Common myeloid progenitor, CD34-positive (primary cell): Measurements from ENCODE around the gene ZNF622.
"Not testable (repeated sequence)": the region's sequence is repeated elsewhere in the genome, so short reads cannot be mapped to it uniquely, and the experiment has no call there.

Experiments
- CTCF ChIA-PET: fragments of 350-600 bp; sonication (Branson Sonifier 250); formaldehyde crosslinking; loops from one replicate; lab custom pipeline; 2021; ENCODE audit warnings: antibody characterized with exemption; lab: Charles Lee
- POLR2A ChIA-PET: fragments of 350-600 bp; sonication (Branson Sonifier 250); formaldehyde crosslinking; loops from one replicate; lab custom pipeline; 2021; ENCODE audit warnings: antibody characterized with exemption; lab: Charles Lee
- DNase-seq, 3 donors: peaks; one replicate each; pipeline versions ENCODE4 v3.0.0 to v3.0.0-alpha.2; 2013
- H3K27ac ChIP-seq, 2 experiments: 1 replicate in 1 of 2; 2 replicates in 1 of 2; pipeline ENCODE4 v1.7.0; 2013; ENCODE audit warnings: inconsistent platforms in 2 of 2, low read length in 2 of 2, mild to moderate bottlenecking in 2 of 2, low read depth in 1 of 2, moderate library complexity in 1 of 2; ENCODE audit not compliant: severe bottlenecking in 2 of 2, insufficient read depth in 1 of 2, poor library complexity in 1 of 2
- H3K27me3 ChIP-seq, 5 experiments: replicated peaks in 2 of 5; 1 replicate in 3 of 5; 2 replicates in 2 of 5; pipeline versions ENCODE4 v1.6.1 to v1.7.0; 2013; ENCODE audit warnings: low read length in 4 of 5, mild to moderate bottlenecking in 2 of 5, moderate library complexity in 2 of 5, inconsistent platforms in 1 of 5; ENCODE audit not compliant: insufficient read depth in 5 of 5, control insufficient read depth in 4 of 5
- H3K36me3 ChIP-seq, 4 experiments: 1 replicate in 2 of 4; 2 replicates in 2 of 4; pipeline versions ENCODE4 v1.6.1 to v1.7.0; 2013; ENCODE audit warnings: low read length in 3 of 4, control low read depth in 1 of 4, mild to moderate bottlenecking in 1 of 4; ENCODE audit not compliant: control insufficient read depth in 4 of 4, insufficient read depth in 4 of 4
- H3K4me1 ChIP-seq, 4 experiments: 1 replicate in 3 of 4; 2 replicates in 1 of 4; pipeline versions ENCODE4 v1.6.1 to v1.7.1; 2013; ENCODE audit warnings: low read length in 3 of 4, mild to moderate bottlenecking in 3 of 4, control low read depth in 1 of 4, inconsistent platforms in 1 of 4, moderate library complexity in 1 of 4; ENCODE audit not compliant: control insufficient read depth in 4 of 4, insufficient read depth in 4 of 4; ENCODE audit errors: control extremely low read depth in 1 of 4
- H3K4me3 ChIP-seq, 7 experiments: 1 replicate in 4 of 7; 2 replicates in 3 of 7; pipeline versions ENCODE4 v1.5.1 to v1.7.0; 2013; ENCODE audit warnings: mild to moderate bottlenecking in 7 of 7, low read length in 6 of 7, moderate library complexity in 6 of 7, inconsistent platforms in 2 of 7, low read depth in 2 of 7, control low read depth in 1 of 7; ENCODE audit not compliant: insufficient read depth in 4 of 7, control insufficient read depth in 1 of 7; ENCODE audit errors: extremely low read depth in 1 of 7
- H3K9me3 ChIP-seq, 5 experiments: 1 replicate in 4 of 5; 2 replicates in 1 of 5; pipeline versions ENCODE4 v1.6.1 to v1.7.1; 2013; ENCODE audit warnings: low read length in 4 of 5, mild to moderate bottlenecking in 2 of 5, inconsistent platforms in 1 of 5, low read depth in 1 of 5, moderate library complexity in 1 of 5; ENCODE audit not compliant: control insufficient read depth in 4 of 5, insufficient read depth in 2 of 5; ENCODE audit errors: control extremely low read depth in 1 of 5
- WGBS: methylation state at CpG from one replicate; pipeline ENCODE4 v1.1.5; 2013; ENCODE audit not compliant: insufficient coverage; 5-methylcytosine and 5-hydroxymethylcytosine counted together

Gene ZNF622

GRCh38 chr5:16437977-16438376, 27.6 kb downstream of the ZNF622 start:
- CTCF ChIA-PET = interaction anchor here (0.6 to 1.2 kb wide), 2 partner anchors 11 to 18 kb away, joined by 3 read pairs; no protein-coding TSS in a partner anchor
- peak in 1 of 3 donors; percentile 5 for DNase-seq
- 88% methylated on average over 1 of the region's 1 CpG for WGBS

DNA sequence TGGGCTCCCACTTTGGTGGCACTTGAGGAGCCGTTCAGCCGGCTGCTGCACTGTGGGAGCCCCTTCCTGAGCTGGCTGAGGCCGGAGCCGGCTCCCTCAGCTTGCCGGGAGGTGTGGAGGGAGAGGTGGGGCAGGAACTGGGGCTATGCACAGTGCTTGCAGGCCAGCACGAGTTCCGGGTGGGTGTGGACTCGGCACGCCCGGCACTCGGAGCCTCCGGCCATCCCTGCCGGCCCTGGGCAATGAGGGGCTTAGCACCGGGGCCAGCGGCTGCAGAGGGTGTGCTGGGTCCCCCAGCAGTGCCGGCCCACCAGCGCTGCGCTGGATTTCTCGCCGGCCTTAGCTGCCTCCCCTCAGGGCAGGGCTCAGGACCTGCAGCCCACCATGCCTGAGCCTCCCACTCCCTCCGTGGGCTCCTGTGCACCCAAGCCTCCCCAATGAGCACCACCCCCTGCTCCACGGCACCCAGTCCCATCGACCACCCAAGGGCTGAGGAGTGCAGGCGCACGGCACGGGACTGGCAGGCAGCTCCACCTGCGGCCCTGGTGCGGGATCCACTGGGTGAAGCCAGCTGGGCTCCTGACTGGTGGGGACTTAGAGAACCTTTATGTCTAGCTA, 29.4 kb downstream of the ZNF622 start:
- H3K27ac ChIP-seq, POLR2A ChIA-PET, H3K9me3 ChIP-seq, DNase-seq, H3K36me3 ChIP-seq, H3K27me3 ChIP-seq, H3K4me3 ChIP-seq, H3K4me1 ChIP-seq: not testable (repeated sequence)
- WGBS = 96% methylated on average over 23 of the region's 28 CpGs
- CTCF ChIA-PET = interaction anchor here (0.7 kb wide), 1 partner anchor 10 kb away, joined by 3 read pairs; no protein-coding TSS in a partner anchor

More at GRCh38 chr5:16437977-16438376, 27.6 kb downstream of the ZNF622 start:
- no peak overlapping the region for H3K27ac ChIP-seq
- H3K36me3 ChIP-seq = no peaks in the 10 kb centered on the region
- H3K27me3 ChIP-seq = peaks cover 0 to 4% (median 2%) of the 10 kb centered on the region in 5 experiments
- H3K4me3 ChIP-seq = no peak overlapping the region
- H3K9me3 ChIP-seq = no peaks in the 10 kb centered on the region
- POLR2A ChIA-PET = no interaction called here
- H3K4me1 ChIP-seq = no peaks in the 10 kb centered on the region

DNA sequence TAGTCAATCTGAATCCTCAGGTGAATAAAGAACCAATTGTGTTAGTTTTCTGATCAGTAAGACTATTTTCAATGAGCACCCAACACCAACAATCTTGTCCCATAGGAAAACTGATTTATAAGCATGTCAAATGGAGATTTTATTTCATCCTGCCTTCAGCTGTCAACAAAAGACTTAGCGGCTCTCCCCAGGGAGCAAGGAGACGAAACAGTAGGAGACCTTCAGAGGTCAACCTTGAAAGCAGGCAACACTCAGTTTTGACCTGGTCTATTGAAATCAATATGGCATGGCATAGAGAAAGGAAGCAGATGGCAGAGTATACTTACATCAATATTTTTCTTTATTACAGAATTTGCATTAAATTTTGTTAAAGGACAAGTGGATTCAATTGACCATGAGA, 34.1 kb downstream of the ZNF622 start:
- H3K27me3 ChIP-seq = peaks cover 2 to 16% (median 2%) of the 10 kb centered on the region in 5 experiments
- no peaks in the 10 kb centered on the region for H3K4me1 ChIP-seq
- WGBS = 100% methylated on average over 1 of the region's 2 CpGs
- CTCF ChIA-PET = no interaction called here
- no peak overlapping the region for H3K27ac ChIP-seq
- DNase-seq = no peak
- POLR2A ChIA-PET = no interaction called here
- no peaks in the 10 kb centered on the region for H3K9me3 ChIP-seq
- no peak overlapping the region for H3K4me3 ChIP-seq
- H3K36me3 ChIP-seq = no peaks in the 10 kb centered on the region

GRCh38 chr5:16430349-16431089, 35.1 kb downstream of the ZNF622 start:
- DNase-seq = no peak
- 100% methylated on average over 3 of the region's 7 CpGs for WGBS
- CTCF ChIA-PET = no interaction called here

DNA sequence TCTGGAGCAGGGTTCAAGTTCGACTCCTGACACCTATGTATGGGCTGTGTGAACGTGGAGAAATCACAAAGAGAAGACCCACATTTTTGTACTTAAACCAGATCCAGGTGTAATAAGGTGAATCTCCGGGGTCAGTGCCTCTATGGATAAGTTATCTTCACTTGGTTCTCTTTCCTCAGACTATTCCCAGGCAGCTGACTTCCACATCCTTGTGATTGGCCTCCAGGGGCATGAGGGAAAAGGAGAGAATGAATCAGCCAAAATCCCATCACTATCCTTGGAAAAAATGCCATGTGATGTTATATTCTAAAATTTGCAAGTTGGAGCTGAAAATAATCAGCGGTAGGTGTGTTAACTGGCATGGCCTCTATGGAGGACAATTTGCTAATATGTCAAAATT, 37.2 kb downstream of the ZNF622 start:
- Histone ChIP-seq H3K4me1 (no peaks in the 10 kb centered on the region), H3K9me3 (no peaks in the 10 kb centered on the region), H3K27ac (no peak overlapping the region), H3K27me3 (peaks cover 0 to 16% (median 2%) of the 10 kb centered on the region in 5 experiments), H3K4me3 (no peak overlapping the region), H3K36me3 (no peaks in the 10 kb centered on the region)
- POLR2A ChIA-PET = no interaction called here
- WGBS = 87% methylated on average over 4 of the region's 4 CpGs
- DNase-seq = no peak
- CTCF ChIA-PET = no interaction called here

More at GRCh38 chr5:16430349-16431089, 35.1 kb downstream of the ZNF622 start:
- no peaks in the 10 kb centered on the region for H3K4me1 ChIP-seq
- no peak overlapping the region for H3K4me3 ChIP-seq
- H3K36me3 ChIP-seq = no peaks in the 10 kb centered on the region
- H3K27ac ChIP-seq = no peak overlapping the region
- H3K27me3 ChIP-seq = peaks cover 2 to 19% (median 2%) of the 10 kb centered on the region in 5 experiments
- H3K9me3 ChIP-seq = no peaks in the 10 kb centered on the region
- POLR2A ChIA-PET = no interaction called here

DNA sequence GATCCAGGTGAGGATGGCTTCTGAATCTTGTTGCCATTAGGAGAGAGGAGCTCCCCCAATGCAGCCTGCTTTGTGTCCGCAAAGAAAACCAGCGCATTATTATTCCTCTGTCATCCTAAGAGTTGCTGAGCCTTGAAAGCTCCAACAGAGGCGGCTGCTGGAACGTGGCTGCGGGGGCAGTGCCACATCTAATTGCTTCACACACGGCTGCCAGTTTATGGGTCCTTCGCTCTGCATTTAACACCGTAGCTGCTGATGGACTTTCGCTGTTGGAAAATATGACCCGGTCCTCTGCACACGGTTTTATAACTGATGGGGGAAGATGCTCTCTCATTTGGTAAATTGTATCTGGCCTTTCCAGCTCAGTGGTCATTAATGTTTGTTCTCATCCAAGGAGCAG, 38.0 kb downstream of the ZNF622 start:
- Histone ChIP-seq H3K9me3 (no peaks in the 10 kb centered on the region), H3K27me3 (peaks cover 0 to 16% (median 2%) of the 10 kb centered on the region in 5 experiments), H3K4me3 (no peak overlapping the region), H3K4me1 (no peaks in the 10 kb centered on the region), H3K27ac (no peak overlapping the region), H3K36me3 (no peaks in the 10 kb centered on the region)
- ChIA-PET CTCF (no interaction called here), POLR2A (no interaction called here)
- no peak for DNase-seq
- WGBS = 43% methylated on average over 11 of the region's 11 CpGs

DNA sequence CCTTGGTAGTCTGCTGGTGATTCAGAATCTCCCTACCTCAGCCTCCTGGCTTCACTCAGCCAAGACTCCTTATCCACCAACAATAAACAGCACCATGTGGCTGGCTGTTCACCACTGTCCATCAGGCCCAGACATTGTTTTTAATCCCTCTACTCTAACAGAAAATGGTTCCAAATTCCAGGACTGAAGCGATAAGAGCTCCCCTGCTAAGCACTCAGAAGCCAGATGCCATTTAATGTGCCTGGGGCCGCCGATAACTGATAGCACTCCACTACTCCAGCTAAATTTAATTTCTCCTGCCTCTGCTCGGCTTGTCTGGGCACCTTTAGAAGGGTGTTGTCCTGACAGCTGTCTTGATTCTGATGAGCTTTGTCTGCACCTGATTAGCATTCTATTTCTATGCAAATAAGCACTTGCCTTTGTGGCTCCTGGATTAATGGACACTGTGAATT, 47.1 kb downstream of the ZNF622 start:
- CTCF ChIA-PET = no interaction called here

More for the DNA sequence above, 47.1 kb downstream of the ZNF622 start:
- POLR2A ChIA-PET = no interaction called here
- no peak overlapping the region for H3K4me3 ChIP-seq
- no peak overlapping the region for H3K27ac ChIP-seq
- no peaks in the 10 kb centered on the region for H3K4me1 ChIP-seq
- DNase-seq = no peak
- H3K36me3 ChIP-seq = no peaks in the 10 kb centered on the region
- H3K27me3 ChIP-seq = no peaks in the 10 kb centered on the region
- WGBS = 73% methylated on average over 2 of the region's 4 CpGs
- no peaks in the 10 kb centered on the region for H3K9me3 ChIP-seq
